ENCODE data around the gene DAPK3.

DAPK3 gene

DNA sequence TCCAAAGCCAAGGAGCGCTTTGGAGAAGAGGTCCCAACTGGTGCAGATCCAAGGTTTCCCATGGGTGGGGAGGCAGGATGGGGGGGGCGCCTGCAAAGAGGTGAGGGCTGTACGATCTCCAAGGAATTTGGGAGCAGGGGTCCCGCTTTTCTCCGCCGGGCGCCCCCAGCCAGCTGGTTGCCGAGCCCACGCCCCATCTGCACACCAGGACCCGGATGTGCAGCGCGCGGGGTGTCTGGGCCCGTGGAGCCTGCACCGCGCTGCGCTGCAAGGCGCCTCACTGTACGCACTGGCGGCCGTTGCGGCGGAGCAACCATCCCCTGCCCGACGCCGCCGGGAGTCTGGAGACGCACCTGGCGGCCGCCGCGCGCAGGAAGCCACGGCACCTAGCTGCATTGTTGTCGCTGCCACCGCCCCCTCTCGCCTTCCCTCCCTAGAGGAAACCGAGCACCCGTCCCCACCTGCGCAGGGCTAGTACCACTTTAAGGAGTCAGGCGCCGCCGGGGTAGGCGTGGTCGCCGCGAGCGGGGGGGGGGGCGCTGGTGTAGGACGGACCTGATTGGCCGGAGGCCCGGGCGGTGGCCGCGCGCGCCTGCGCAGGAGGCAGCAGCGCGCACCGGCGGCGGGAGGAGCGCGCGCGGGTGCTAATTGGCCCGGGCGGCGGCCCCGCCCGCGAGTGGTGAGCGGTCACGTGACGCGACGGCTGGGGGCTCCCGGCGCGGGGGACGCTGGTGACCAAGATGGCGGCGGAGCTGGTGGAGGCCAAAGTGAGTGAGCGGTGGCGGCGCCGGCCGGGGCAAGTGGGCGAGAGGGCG lies 36.3 kb upstream of the DAPK3 start, which contains the start of gene PIAS4 (continued):
- no peak; the same call in 1 of the 2 replicates for TF ChIP-seq ZNF133 (tag by site-specific recombination; IDR thresholded peaks at IDR 0.05)
- TF ChIP-seq HOXC10 (CRISPR knock-in tag; IDR thresholded peaks at IDR 0.05): no peak
- no peak; the same call in 1 of the 2 replicates for TF ChIP-seq ZNF623 (tag by site-specific recombination; IDR thresholded peaks at IDR 0.05)
- no peak for TF ChIP-seq ZNF776 (tag by site-specific recombination; IDR thresholded peaks at IDR 0.05; ENCODE audit: borderline replicate concordance)
- TF ChIP-seq ZNF2 (tag by site-specific recombination; IDR thresholded peaks at IDR 0.05): peak; percentile 92
- TF ChIP-seq ZNF112 (tag by site-specific recombination; IDR thresholded peaks at IDR 0.05): no peak
- TF ChIP-seq, protein P1, sequence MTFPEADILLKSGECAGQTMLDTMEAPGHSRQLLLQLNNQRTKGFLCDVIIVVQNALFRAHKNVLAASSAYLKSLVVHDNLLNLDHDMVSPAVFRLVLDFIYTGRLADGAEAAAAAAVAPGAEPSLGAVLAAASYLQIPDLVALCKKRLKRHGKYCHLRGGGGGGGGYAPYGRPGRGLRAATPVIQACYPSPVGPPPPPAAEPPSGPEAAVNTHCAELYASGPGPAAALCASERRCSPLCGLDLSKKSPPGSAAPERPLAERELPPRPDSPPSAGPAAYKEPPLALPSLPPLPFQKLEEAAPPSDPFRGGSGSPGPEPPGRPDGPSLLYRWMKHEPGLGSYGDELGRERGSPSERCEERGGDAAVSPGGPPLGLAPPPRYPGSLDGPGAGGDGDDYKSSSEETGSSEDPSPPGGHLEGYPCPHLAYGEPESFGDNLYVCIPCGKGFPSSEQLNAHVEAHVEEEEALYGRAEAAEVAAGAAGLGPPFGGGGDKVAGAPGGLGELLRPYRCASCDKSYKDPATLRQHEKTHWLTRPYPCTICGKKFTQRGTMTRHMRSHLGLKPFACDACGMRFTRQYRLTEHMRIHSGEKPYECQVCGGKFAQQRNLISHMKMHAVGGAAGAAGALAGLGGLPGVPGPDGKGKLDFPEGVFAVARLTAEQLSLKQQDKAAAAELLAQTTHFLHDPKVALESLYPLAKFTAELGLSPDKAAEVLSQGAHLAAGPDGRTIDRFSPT (tag by site-specific recombination; IDR thresholded peaks at IDR 0.05): no peak
- no peak for TF ChIP-seq ZNF560 (tag by site-specific recombination; IDR thresholded peaks at IDR 0.05; ENCODE audit: borderline replicate concordance)
- TF ChIP-seq ZNF214 (tag by site-specific recombination; IDR thresholded peaks at IDR 0.05; ENCODE audit: borderline replicate concordance): no peak
- no peak for TF ChIP-seq ZNF558 (tag by site-specific recombination; IDR thresholded peaks at IDR 0.05)
- no peak for TF ChIP-seq BCL11B (tag by site-specific recombination; IDR thresholded peaks at IDR 0.05; ENCODE audit: low read depth)
- TF ChIP-seq SP3 (tag by site-specific recombination; IDR thresholded peaks at IDR 0.05): peak; percentile 70
- TF ChIP-seq ZNF274 (IDR thresholded peaks at IDR 0.05; ENCODE audit: low read length): no peak
- TF ChIP-seq ZNF274 (tag by site-specific recombination; IDR thresholded peaks at IDR 0.05; ENCODE audit: borderline replicate concordance): no peak
- TF ChIP-seq, protein P2, sequence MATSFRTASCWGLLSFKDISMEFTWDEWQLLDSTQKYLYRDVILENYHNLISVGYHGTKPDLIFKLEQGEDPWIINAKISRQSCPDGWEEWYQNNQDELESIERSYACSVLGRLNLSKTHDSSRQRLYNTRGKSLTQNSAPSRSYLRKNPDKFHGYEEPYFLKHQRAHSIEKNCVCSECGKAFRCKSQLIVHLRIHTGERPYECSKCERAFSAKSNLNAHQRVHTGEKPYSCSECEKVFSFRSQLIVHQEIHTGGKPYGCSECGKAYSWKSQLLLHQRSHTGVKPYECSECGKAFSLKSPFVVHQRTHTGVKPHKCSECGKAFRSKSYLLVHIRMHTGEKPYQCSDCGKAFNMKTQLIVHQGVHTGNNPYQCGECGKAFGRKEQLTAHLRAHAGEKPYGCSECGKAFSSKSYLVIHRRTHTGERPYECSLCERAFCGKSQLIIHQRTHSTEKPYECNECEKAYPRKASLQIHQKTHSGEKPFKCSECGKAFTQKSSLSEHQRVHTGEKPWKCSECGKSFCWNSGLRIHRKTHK (tag by site-specific recombination; IDR thresholded peaks at IDR 0.05): no peak
- TF ChIP-seq ZNF510 (tag by site-specific recombination; IDR thresholded peaks at IDR 0.05; ENCODE audit: insufficient replicate concordance): no peak
- no peak for TF ChIP-seq SCRT1 (tag by site-specific recombination; IDR thresholded peaks at IDR 0.05; ENCODE audit: borderline replicate concordance)
- TF ChIP-seq ZEB2 (tag by site-specific recombination; IDR thresholded peaks at IDR 0.05): peak; percentile 94
- TF ChIP-seq ZNF571 (tag by site-specific recombination; IDR thresholded peaks at IDR 0.05): no peak
- TF ChIP-seq ZNF549 (tag by site-specific recombination; IDR thresholded peaks at IDR 0.05): no peak
- TF ChIP-seq ZNF202 (tag by site-specific recombination; IDR thresholded peaks at IDR 0.05; ENCODE audit: borderline replicate concordance): no peak
- no peak for TF ChIP-seq ZNF677 (tag by site-specific recombination; IDR thresholded peaks at IDR 0.05)
- TF ChIP-seq ZNF174 (tag by site-specific recombination; IDR thresholded peaks at IDR 0.05): no peak
- TF ChIP-seq ZNF529 (tag by site-specific recombination; IDR thresholded peaks at IDR 0.05; ENCODE audit: insufficient replicate concordance): no peak
- TF ChIP-seq ZNF248 (tag by site-specific recombination; IDR thresholded peaks at IDR 0.05): no peak
- 0 out of 2 replicates have a peak, but pooled peaks have one; percentile 10 for TF ChIP-seq ZNF561 (tag by site-specific recombination; IDR thresholded peaks at IDR 0.05; ENCODE audit: borderline replicate concordance)
- TF ChIP-seq, protein P3, sequence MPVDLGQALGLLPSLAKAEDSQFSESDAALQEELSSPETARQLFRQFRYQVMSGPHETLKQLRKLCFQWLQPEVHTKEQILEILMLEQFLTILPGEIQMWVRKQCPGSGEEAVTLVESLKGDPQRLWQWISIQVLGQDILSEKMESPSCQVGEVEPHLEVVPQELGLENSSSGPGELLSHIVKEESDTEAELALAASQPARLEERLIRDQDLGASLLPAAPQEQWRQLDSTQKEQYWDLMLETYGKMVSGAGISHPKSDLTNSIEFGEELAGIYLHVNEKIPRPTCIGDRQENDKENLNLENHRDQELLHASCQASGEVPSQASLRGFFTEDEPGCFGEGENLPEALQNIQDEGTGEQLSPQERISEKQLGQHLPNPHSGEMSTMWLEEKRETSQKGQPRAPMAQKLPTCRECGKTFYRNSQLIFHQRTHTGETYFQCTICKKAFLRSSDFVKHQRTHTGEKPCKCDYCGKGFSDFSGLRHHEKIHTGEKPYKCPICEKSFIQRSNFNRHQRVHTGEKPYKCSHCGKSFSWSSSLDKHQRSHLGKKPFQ (tag by site-specific recombination; IDR thresholded peaks at IDR 0.05): 0 out of 2 replicates have a peak, but pooled peaks have one; percentile 24
- peak; percentile 76 for TF ChIP-seq GLIS2 (tag by site-specific recombination; IDR thresholded peaks at IDR 0.05)
- no peak for TF ChIP-seq ZBTB21 (tag by site-specific recombination; IDR thresholded peaks at IDR 0.05)
- TF ChIP-seq, protein P4, sequence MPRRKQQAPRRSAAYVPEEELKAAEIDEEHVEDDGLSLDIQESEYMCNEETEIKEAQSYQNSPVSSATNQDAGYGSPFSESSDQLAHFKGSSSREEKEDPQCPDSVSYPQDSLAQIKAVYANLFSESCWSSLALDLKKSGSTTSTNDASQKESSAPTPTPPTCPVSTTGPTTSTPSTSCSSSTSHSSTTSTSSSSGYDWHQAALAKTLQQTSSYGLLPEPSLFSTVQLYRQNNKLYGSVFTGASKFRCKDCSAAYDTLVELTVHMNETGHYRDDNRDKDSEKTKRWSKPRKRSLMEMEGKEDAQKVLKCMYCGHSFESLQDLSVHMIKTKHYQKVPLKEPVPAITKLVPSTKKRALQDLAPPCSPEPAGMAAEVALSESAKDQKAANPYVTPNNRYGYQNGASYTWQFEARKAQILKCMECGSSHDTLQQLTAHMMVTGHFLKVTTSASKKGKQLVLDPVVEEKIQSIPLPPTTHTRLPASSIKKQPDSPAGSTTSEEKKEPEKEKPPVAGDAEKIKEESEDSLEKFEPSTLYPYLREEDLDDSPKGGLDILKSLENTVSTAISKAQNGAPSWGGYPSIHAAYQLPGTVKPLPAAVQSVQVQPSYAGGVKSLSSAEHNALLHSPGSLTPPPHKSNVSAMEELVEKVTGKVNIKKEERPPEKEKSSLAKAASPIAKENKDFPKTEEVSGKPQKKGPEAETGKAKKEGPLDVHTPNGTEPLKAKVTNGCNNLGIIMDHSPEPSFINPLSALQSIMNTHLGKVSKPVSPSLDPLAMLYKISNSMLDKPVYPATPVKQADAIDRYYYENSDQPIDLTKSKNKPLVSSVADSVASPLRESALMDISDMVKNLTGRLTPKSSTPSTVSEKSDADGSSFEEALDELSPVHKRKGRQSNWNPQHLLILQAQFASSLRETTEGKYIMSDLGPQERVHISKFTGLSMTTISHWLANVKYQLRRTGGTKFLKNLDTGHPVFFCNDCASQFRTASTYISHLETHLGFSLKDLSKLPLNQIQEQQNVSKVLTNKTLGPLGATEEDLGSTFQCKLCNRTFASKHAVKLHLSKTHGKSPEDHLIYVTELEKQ (tag by site-specific recombination; IDR thresholded peaks at IDR 0.05; ENCODE audit: borderline replicate concordance): no peak
- TF ChIP-seq ZFP3 (tag by site-specific recombination; IDR thresholded peaks at IDR 0.05; ENCODE audit: low read depth): no peak
- no peak for TF ChIP-seq ZNF16 (tag by site-specific recombination; IDR thresholded peaks at IDR 0.05; ENCODE audit: low read depth)
